Measurements from ENCODE around the gene PEX16.

GRCh38 chr11:45872651-45873356 is 44.9 kb downstream of the PEX16 start:
- TF ChIP-seq CTCF (IDR thresholded peaks at IDR 0.05) (peak in 2 of 3 experiments; percentile 17 to 49), POLR2AphosphoS5 (IDR thresholded peaks at IDR 0.05; ENCODE audit: insufficient read depth in 1 of 2, low read depth in 1 of 2) (no peak)

Data from vagina (tissue), 2 donors.